Neural progenitor cell (in vitro differentiated cells): Measurements from ENCODE around the gene TPTE2. TPM values are rescaled to one million over a fixed set of nuclear protein-coding genes. Genes with fewer than 3 reads are reported as not detected.
A peak's percentile ranks its signal among the peaks of the same experiment; 100 is the strongest.
"Not testable (repeated sequence)": the region's sequence is repeated elsewhere in the genome, so short reads cannot be mapped to it uniquely, and the experiment has no call there.

Source experiments
- DNase-seq: peaks from one replicate; pipeline ENCODE4 v3.0.0-alpha.2; 2016; ENCODE audit warnings: low spot score
- H2AFZ ChIP-seq: fragments of 200-600 bp; sonication (generic); replicated peaks from 2 replicates; pipeline ENCODE4 v1.6.1; 2016; ENCODE audit warnings: antibody characterized with exemption
- H3F3A ChIP-seq: fragments of 200-600 bp; sonication (generic); 2 replicates; pipeline ENCODE4 v1.6.1; 2016; ENCODE audit warnings: antibody characterized with exemption, low read depth
- H3K27ac ChIP-seq: fragments of 200-600 bp; sonication (generic); 2 replicates; pipeline ENCODE4 v1.5.1; 2016; ENCODE audit warnings: mild to moderate bottlenecking
- H3K27me3 ChIP-seq: fragments of 200-600 bp; sonication (generic); 2 replicates; pipeline ENCODE4 v1.6.1; 2016; ENCODE audit warnings: mild to moderate bottlenecking, moderate library complexity
- H3K36me3 ChIP-seq: fragments of 200-600 bp; sonication (generic); 2 replicates; pipeline ENCODE4 v1.5.1; 2016
- H3K4me1 ChIP-seq: fragments of 200-600 bp; sonication (generic); 2 replicates; pipeline ENCODE4 v1.6.1; 2016; ENCODE audit warnings: mixed run types
- H3K4me2 ChIP-seq: fragments of 200-600 bp; sonication (generic); 2 replicates; pipeline ENCODE4 v1.6.1; 2016
- H3K4me3 ChIP-seq: fragments of 200-600 bp; sonication (generic); 2 replicates; pipeline ENCODE4 v1.5.1; 2016
- H3K79me2 ChIP-seq: fragments of 200-600 bp; sonication (generic); 2 replicates; pipeline ENCODE4 v1.6.1; 2016; ENCODE audit warnings: low read depth
- H3K9ac ChIP-seq: fragments of 200-600 bp; sonication (generic); 2 replicates; pipeline ENCODE4 v1.6.1; 2016
- H3K9me3 ChIP-seq: fragments of 200-600 bp; sonication (generic); 2 replicates; pipeline ENCODE4 v1.5.1; 2016; ENCODE audit warnings: low read depth
- H4K20me1 ChIP-seq: fragments of 200-600 bp; sonication (generic); 2 replicates; pipeline ENCODE4 v1.6.1; 2016; ENCODE audit warnings: low read depth
- H3K27ac Mint-ChIP-seq: 3 replicates; pipeline ENCODE4 v1.8.0; 2021; ENCODE audit warnings: mixed read lengths
- H3K27me3 Mint-ChIP-seq: 2 replicates; pipeline ENCODE4 v1.8.0; 2022; ENCODE audit warnings: low read depth, mild to moderate bottlenecking, inconsistent platforms, moderate library complexity, mixed read lengths; ENCODE audit not compliant: insufficient read depth
- H3K36me3 Mint-ChIP-seq: 3 replicates; pipeline ENCODE4 v1.8.0; 2021; ENCODE audit warnings: mixed read lengths
- H3K4me1 Mint-ChIP-seq: 3 replicates; pipeline ENCODE4 v1.8.0; 2021; ENCODE audit warnings: mixed read lengths
- H3K4me3 Mint-ChIP-seq: 3 replicates; pipeline ENCODE4 v1.8.0; 2021; ENCODE audit warnings: mild to moderate bottlenecking, moderate library complexity, mixed read lengths
- H3K9me3 Mint-ChIP-seq: 3 replicates; pipeline ENCODE4 v1.8.0; 2020; ENCODE audit warnings: mixed read lengths
- CTCF ChIP-seq: fragments of 200-600 bp; sonication (generic); IDR thresholded peaks from 2 replicates; pipeline ENCODE4 v1.5.1; 2017; ENCODE audit warnings: antibody characterized with exemption, mild to moderate bottlenecking
- total RNA-seq: library from RNA; depleted of rRNA; stranded (reverse); fragments of >200 nt; gene quantifications from 2 replicates; pipeline ENCODE4 v1.2.3, GENCODE V29; 2015; ENCODE audit warnings: low replicate concordance

Gene TPTE2
- total RNA-seq, 1 donor from 2014 or later, result 0.17 TPM

- peak; percentile 10 for TF ChIP-seq CTCF
- H3K4me1 ChIP-seq, H3K4me3 Mint-ChIP-seq, H3K27ac ChIP-seq, H3K36me3 Mint-ChIP-seq, DNase-seq, H3K4me1 Mint-ChIP-seq, H3K9ac ChIP-seq, H3K36me3 ChIP-seq, H3K79me2 ChIP-seq, H3F3A ChIP-seq, H2AFZ ChIP-seq, H3K27me3 ChIP-seq, H3K4me3 ChIP-seq, H4K20me1 ChIP-seq, H3K27ac Mint-ChIP-seq, H3K27me3 Mint-ChIP-seq, H3K4me2 ChIP-seq: not testable (repeated sequence)
- peaks cover 12% of the 10 kb centered on the region for H3K9me3 ChIP-seq
- peaks cover 22% of the 10 kb centered on the region for H3K9me3 Mint-ChIP-seq
Measured at GRCh38 chr13:19439056-19439686, 122.2 kb downstream of the TPTE2 start.

GRCh38 chr13:19437780-19438179 is 123.6 kb downstream of the TPTE2 start:
- H3K36me3 Mint-ChIP-seq, H2AFZ ChIP-seq, H3K4me1 ChIP-seq, H3F3A ChIP-seq, H3K36me3 ChIP-seq, H3K27me3 Mint-ChIP-seq, H4K20me1 ChIP-seq, H3K4me3 ChIP-seq, H3K79me2 ChIP-seq, H3K27me3 ChIP-seq, DNase-seq, H3K4me3 Mint-ChIP-seq, H3K4me2 ChIP-seq, H3K9ac ChIP-seq, H3K27ac ChIP-seq, H3K4me1 Mint-ChIP-seq, H3K27ac Mint-ChIP-seq: not testable (repeated sequence)
- H3K9me3 Mint-ChIP-seq, result peaks cover 20% of the 10 kb centered on the region
- peaks cover 12% of the 10 kb centered on the region for H3K9me3 ChIP-seq

GRCh38 chr13:19422236-19422635 is 139.1 kb downstream of the TPTE2 start:
- not testable (repeated sequence) for H3K36me3 Mint-ChIP-seq, H3K36me3 ChIP-seq, H3F3A ChIP-seq, H3K27me3 Mint-ChIP-seq, H3K27me3 ChIP-seq, H3K27ac ChIP-seq, H3K9ac ChIP-seq, H3K4me1 ChIP-seq, H4K20me1 ChIP-seq, H3K27ac Mint-ChIP-seq, H3K4me2 ChIP-seq, H3K79me2 ChIP-seq, H3K4me1 Mint-ChIP-seq, H3K4me3 ChIP-seq, H3K4me3 Mint-ChIP-seq, H3K9me3 ChIP-seq, DNase-seq, H2AFZ ChIP-seq
- peaks cover 20% of the 10 kb centered on the region for H3K9me3 Mint-ChIP-seq

DNA sequence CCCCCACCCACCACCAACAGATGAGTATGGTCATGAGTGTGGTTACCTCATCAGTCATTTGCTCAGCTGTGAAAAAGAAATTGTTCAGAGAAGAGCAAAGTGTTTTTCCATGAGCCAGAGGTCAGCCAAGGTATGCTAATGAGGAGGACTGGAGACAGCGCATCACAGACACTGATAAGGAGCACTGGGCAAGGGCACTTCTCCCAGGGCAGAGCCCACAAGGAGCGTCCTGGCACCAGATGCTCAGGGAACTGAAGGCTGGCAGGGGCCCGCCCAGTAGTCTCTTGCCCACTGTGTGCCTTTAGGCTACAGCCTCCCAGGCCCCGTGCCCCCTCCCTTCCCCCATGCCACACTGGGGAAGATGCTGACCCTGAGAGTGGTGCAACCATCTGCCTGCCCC is 148.8 kb downstream of the TPTE2 start:
- not testable (repeated sequence) for H3K4me3 Mint-ChIP-seq, H3K9ac ChIP-seq, H3K4me2 ChIP-seq, H3K79me2 ChIP-seq, H3K27ac ChIP-seq, H3K27me3 ChIP-seq, H2AFZ ChIP-seq, H3K4me1 Mint-ChIP-seq, H3K4me1 ChIP-seq, DNase-seq, H3K4me3 ChIP-seq, H3K36me3 ChIP-seq, H3K27me3 Mint-ChIP-seq, H3K36me3 Mint-ChIP-seq, H4K20me1 ChIP-seq, H3K9me3 ChIP-seq, H3F3A ChIP-seq, H3K27ac Mint-ChIP-seq
- H3K9me3 Mint-ChIP-seq, result peaks cover 51% of the 10 kb centered on the region

GRCh38 chr13:19382746-19383511 is 178.4 kb downstream of the TPTE2 start:
- not testable (repeated sequence) for H3K27ac ChIP-seq, H3K27me3 ChIP-seq, H3F3A ChIP-seq, H3K4me1 ChIP-seq, H3K9me3 ChIP-seq, DNase-seq, H3K4me2 ChIP-seq, H3K36me3 Mint-ChIP-seq, H3K4me3 ChIP-seq, H3K9ac ChIP-seq, H3K79me2 ChIP-seq, H4K20me1 ChIP-seq, H3K27ac Mint-ChIP-seq, H3K36me3 ChIP-seq, H3K4me3 Mint-ChIP-seq, H3K4me1 Mint-ChIP-seq, H2AFZ ChIP-seq, H3K27me3 Mint-ChIP-seq
- peaks cover 32% of the 10 kb centered on the region for H3K9me3 Mint-ChIP-seq
